ENCODE measurements around the gene LEP.

Gene LEP

DNA sequence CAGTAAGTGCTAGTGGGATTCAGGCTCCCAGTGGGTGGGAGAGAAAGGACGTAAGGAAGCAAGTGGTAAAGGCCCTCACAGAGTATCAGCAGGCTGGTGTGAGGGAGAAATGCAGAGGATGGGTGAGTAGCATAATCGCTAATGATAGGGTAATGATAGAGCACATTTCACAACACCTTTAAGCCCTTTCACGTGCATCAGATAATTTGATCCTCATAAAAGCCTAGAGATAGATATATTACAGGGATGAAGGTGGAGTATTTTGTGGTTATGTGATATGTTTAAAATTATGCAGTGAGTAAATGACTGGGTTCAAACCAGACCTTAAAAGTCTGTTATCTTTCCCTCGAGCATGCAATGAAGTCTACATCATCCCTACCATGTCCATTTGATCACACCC lies 10.3 kb downstream of the LEP start:
- DNase-seq: no peak

- DNase-seq: no peak
Measured at GRCh38 chr7:128253701-128254100, 12.6 kb downstream of the LEP start.

DNA sequence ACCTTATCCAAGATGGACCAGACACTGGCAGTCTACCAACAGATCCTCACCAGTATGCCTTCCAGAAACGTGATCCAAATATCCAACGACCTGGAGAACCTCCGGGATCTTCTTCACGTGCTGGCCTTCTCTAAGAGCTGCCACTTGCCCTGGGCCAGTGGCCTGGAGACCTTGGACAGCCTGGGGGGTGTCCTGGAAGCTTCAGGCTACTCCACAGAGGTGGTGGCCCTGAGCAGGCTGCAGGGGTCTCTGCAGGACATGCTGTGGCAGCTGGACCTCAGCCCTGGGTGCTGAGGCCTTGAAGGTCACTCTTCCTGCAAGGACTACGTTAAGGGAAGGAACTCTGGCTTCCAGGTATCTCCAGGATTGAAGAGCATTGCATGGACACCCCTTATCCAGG lies 13.4 kb downstream of the LEP start:
- no peak for DNase-seq

DNA sequence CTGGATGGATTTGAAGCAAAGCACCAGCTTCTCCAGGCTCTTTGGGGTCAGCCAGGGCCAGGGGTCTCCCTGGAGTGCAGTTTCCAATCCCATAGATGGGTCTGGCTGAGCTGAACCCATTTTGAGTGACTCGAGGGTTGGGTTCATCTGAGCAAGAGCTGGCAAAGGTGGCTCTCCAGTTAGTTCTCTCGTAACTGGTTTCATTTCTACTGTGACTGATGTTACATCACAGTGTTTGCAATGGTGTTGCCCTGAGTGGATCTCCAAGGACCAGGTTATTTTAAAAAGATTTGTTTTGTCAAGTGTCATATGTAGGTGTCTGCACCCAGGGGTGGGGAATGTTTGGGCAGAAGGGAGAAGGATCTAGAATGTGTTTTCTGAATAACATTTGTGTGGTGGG lies 14.2 kb downstream of the LEP start:
- no peak for DNase-seq

- no peak for DNase-seq
Measured at GRCh38 chr7:128257458-128257857, 16.4 kb downstream of the LEP start.

GRCh38 chr7:128259131-128260061 lies 18.3 kb downstream of the LEP start:
- DNase-seq: no peak

DNA sequence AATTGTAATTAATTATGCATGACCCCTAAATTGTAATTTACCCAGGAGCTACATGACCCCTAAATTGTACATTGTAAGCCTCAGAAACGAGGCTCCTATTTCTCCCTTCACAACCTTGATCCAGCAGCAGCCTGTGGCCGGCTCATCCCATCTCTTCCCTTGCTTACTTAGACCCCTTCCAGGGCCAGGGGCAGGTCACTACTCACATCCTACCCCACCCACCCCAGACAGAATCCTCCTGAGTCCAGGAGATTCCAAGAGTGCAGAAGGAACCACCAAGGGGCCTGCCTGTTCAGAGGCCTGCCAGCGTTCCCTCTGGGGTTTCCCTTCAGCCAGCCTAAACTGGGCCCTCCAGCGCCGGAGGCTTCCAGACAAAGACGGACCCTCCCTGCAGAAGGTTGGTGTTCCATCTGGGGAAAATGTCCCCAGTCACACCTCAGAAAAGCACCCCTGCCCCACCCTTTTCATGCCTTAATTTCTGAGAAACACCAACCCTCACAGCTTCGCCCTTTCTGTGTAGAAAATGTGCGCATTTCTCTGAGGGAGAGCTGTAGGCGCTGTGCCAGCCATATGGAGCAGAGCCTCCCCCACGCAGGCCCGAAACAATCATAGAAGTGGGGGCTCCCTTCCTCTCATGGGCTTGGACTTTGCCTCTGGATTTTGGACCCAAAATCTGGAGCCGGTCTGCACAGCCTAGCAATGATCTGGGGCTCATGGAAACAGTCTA lies 19.2 kb downstream of the LEP start:
- DNase-seq: no peak

GRCh38 chr7:128262273-128263028 lies 21.4 kb downstream of the LEP start:
- no peak for DNase-seq

DNA sequence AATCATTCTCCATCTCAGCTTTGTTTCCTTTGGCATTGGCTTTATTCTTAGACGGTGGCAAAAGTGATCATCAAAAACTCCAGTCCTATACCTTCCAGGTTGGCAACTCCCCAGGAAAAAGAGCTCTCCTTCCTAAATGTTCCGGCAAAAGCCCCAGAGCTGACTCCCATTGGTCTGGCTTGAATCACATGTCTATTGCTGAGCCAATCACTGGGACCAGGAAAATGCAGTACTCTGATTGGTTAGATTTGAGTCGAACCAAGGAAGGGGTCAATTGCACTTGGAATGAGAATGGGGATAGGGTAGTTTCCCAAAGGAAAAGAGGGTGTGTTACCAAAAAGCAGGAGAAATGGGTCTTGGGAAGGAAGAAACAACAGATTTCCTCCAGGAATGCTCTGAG lies 22.3 kb downstream of the LEP start:
- DNase-seq: no peak

GRCh38 chr7:128264477-128264876 lies 23.4 kb downstream of the LEP start:
- DNase-seq: no peak

DNA sequence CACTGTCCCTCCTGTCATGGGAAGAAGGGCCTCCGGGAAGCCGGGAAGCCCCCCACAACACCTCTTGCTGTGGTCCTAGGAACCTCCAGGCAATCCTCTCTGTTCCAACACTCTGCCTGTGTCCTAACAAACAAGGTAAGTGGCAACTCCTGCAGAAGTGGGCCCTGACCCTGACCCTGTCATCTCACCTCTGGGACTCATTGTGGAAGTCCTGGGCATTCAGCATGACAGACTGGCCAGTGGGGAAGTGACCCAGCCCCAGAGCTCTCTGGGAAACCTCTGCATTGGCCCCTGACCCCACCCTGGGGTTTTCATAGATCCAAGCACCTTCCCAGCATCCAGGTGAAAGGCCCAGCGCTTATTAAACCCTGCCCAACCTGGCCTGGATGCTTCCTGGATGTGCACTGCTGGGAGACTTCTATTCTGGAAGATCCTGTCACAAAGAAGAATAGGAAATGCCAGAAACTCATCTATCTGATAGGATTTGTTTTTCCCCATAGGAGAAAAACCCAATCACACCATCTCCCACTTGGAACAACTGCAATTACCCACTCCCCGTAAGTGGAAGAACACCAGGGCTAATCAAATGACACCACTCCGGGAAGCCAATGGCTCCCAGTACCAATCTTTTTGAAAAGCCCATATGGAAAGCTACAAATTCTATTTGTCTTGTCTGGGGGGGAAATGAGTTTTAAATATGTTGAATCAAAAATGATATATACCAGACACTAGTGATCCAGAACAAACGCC lies 24.3 kb downstream of the LEP start:
- DNase-seq: no peak

- no peak for DNase-seq
Measured at GRCh38 chr7:128265906-128266300, 24.8 kb downstream of the LEP start.

- no peak for DNase-seq
Measured at GRCh38 chr7:128266529-128266882, 25.4 kb downstream of the LEP start.

DNA sequence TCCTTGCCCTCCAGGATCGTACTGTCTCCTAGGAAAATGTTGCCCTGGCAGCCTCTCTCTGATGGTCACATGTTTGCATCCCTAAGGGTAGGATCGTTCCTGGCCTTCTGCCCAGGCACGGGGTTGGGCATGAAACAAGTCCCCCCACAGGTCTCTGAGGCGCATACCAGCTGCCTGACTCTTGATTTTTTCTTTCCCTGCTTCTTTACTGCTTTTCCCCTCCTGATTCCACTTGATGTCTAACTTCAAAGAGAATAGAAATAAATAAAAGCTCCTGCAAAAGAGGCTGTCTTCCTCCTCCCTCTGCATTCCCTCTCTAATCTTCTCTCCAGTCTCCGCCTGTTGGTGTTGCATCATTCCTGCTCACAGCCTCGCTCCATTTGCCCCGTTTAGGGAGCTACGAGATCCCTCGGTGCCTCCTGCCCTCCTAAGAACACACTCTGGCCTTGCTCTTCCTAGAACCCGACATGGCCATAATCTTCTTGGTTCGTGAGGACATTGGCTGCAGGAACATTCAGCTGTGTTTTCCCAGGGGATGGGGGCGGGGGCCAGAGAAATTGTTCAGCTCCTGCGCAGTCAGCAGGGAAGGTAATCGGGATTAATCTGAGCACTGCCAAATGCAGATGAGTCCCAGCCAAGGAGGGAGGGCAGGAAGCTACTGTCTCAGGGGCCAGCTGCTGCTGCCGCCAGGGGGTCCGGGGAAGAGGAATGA lies 26.0 kb downstream of the LEP start:
- no peak for DNase-seq

DNA sequence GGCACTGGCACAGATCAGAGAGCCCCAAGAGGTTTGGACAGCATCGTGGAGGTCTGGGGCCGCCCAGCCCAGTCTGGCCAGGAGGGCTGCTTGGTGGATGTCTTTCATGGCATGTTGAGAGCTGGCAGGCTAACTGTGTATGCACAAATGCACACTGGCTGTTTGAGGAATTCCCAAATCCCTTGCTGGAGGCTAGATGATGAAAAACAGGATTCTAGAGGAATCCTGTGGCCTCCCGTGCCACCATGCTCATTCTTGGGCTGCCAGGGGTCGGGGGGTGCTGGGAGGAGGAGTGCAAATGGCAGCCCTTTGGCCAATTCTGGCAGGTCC lies 26.5 kb downstream of the LEP start:
- no peak for DNase-seq

GRCh38 chr7:128268233-128268632 lies 27.2 kb downstream of the LEP start:
- no peak for DNase-seq

DNA sequence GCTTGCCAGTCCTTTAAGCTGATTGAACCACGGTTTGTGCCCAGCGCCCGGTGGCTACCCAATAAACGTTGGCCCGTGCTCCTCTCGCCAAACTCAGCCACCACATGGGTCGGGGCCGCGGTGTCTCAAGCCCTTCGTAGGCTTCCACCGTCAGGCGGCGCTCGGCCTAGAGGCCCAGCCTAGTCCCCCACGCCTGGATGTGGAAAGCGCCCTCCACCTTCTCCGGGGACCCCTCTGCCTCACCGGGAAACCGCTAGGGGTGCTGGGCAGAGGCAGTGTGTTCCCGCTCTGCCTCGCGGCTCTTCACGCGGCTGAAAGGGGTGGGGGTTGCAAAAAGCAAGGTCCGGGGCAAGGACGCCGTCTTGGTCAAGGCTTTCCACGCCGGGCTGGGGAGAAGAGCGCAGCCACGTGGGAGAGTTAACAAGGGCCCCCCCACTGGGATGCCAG lies 29.8 kb downstream of the LEP start:
- no peak for DNase-seq

GRCh38 chr7:128271471-128271941 lies 30.4 kb downstream of the LEP start:
- DNase-seq: no peak

DNA sequence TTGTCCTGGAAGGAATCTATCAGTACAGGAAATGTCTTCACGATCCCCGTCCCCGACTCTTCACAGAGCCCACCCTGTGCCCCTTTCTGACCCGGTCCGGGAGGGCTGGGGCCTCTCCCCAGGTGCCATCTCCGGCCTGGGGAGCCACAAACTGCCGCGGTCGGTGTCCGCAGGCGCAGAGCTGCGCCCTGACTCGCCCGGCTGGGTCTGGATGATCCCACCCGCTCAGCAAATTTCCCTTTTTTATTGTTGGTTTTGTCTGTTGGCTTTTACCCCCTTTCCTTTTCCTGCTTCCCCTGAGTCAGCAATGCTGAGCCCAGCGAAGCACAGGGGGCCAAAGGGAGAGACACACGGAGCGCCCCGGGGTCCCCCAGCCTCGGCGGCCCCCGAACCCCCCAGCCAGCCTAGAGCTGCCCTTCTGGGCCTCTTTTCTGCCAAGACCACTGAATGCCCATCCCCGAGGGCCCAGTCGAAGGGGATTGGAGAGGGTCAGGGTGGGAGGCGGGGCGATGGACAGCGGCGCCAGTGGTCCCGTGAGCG lies 30.9 kb downstream of the LEP start:
- DNase-seq: no peak

DNA sequence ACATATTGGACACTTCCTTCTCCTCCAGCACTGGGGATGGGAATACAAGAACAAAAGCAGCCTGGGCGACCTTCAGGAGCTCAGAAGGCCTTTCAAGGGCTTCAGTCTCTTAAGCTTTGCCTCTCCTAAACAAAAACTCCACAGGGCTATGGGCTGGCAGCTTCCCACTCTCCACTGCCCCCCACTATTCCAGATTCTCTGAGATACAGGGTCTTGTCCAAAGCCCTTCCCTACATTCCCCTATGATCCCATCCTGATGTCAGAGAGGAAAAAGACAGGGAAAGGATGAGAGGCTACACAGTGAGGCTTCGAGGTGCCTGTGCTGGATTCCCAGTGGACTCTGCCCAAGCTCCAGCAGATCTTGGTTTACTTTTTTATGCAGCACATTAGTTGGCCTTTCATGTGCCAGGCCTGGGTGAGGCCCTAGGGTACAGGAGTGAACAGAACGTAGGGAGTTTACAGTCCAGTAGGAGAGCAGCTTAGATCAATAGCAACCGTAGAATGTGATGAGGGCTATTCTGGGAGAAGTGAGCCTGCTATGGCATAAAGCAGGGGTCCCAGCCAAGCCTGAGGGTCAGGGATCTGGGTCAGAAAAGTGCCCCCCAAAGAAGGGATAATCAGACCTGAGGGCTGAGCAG lies 33.3 kb downstream of the LEP start:
- DNase-seq: no peak

DNA sequence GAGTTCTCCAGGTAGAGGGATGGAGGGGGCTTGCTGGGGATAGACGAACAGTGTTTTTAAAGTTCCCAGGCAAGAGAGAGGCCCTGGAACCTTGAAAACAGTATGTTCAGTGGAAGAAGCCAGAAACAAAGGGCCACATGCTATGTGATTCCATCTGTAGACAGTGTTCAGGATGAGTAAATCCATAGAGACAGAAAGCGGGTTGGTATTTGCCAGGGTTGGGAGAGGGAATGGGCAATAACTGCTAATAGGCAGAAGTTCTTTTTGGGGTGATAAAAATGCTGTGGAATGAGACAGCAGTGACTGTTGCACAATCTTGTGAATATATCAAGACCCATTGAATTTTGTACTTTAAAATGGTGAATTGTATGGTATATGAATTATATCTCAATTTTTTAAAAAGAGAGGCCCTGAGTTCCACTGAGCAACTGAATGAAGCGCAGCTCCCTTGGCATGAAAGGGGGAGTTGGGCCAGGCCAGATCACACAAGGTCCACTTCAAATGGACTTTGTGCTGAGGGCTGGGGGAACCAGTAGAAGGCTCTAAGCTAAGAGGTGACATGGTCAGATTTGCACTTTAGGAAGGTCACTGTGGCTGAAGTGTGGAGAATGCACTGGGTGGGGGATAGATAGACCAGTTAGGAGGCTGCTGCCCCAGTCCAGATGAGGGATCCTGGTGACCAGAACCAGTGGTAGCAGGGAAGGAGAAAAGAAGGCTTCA lies 34.0 kb downstream of the LEP start:
- no peak for DNase-seq

Measured in stimulated activated CD4-positive, alpha-beta T cell treated with anti-CD3 and anti-CD28 coated beads, Interleukin-4, amount 100 ng/mL, for 4 hours (primary cell).